Hepatocyte (in vitro differentiated cells): Measurements from ENCODE around the gene CCDC90B. TPM values are rescaled to one million over a fixed set of nuclear protein-coding genes. Genes with fewer than 3 reads are reported as not detected.
A peak's percentile ranks its signal among the peaks of the same experiment; 100 is the strongest.

ENCODE experiments used
- DNase-seq: peaks from one replicate; pipeline ENCODE4 v3.0.0-alpha.2; 2016; ENCODE audit warnings: low spot score
- H2AFZ ChIP-seq: fragments of 200-600 bp; sonication (generic); 2 replicates; pipeline ENCODE4 v1.6.0; 2016; ENCODE audit warnings: antibody characterized with exemption, mild to moderate bottlenecking
- H3K27ac ChIP-seq: fragments of 200-600 bp; sonication (generic); 2 replicates; pipeline ENCODE4 v1.5.1; 2016; ENCODE audit warnings: mild to moderate bottlenecking
- H3K27me3 ChIP-seq: fragments of 200-600 bp; sonication (generic); 2 replicates; pipeline ENCODE4 v1.6.1; 2016
- H3K36me3 ChIP-seq: fragments of 200-600 bp; sonication (generic); replicated peaks from 2 replicates; pipeline ENCODE4 v1.5.1; 2016; ENCODE audit warnings: low read depth; ENCODE audit not compliant: insufficient read depth
- H3K4me1 ChIP-seq: fragments of 200-600 bp; sonication (generic); 2 replicates; pipeline ENCODE4 v1.5.1; 2016; ENCODE audit warnings: mild to moderate bottlenecking, moderate library complexity; ENCODE audit not compliant: insufficient read depth
- H3K4me2 ChIP-seq: fragments of 200-600 bp; sonication (generic); 2 replicates; pipeline ENCODE4 v1.6.0; 2016
- H3K4me3 ChIP-seq: fragments of 200-600 bp; sonication (generic); 2 replicates; pipeline ENCODE4 v1.5.1; 2016; ENCODE audit warnings: mild to moderate bottlenecking
- H3K79me2 ChIP-seq: fragments of 200-600 bp; sonication (generic); 2 replicates; pipeline ENCODE4 v1.6.0; 2017; ENCODE audit warnings: mild to moderate bottlenecking
- H3K9me2 ChIP-seq: fragments of 200-600 bp; sonication (generic); replicated peaks from 2 replicates; pipeline ENCODE4 v1.6.0; 2017; ENCODE audit warnings: mild to moderate bottlenecking; ENCODE audit not compliant: insufficient read depth
- H3K9me3 ChIP-seq: fragments of 200-600 bp; sonication (generic); 2 replicates; pipeline ENCODE4 v1.5.1; 2016; ENCODE audit warnings: low read depth, mild to moderate bottlenecking
- H4K20me1 ChIP-seq: fragments of 200-600 bp; sonication (generic); 2 replicates; pipeline ENCODE4 v1.6.0; 2016; ENCODE audit warnings: mild to moderate bottlenecking; ENCODE audit not compliant: insufficient read depth, poor library complexity, severe bottlenecking
- EZH2 ChIP-seq: fragments of 200-600 bp; sonication (generic); IDR thresholded peaks from 2 replicates; pipeline ENCODE4 v1.6.1; 2016; ENCODE audit warnings: antibody characterized with exemption, mild to moderate bottlenecking, borderline replicate concordance
- EZH2phosphoT487 ChIP-seq: fragments of 200-600 bp; sonication (generic); IDR thresholded peaks from one replicate; pipeline ENCODE4 v1.6.1; 2018; ENCODE audit warnings: antibody characterized with exemption, mild to moderate bottlenecking, low read depth, moderate library complexity; ENCODE audit not compliant: unreplicated experiment, severe bottlenecking
- WGBS: methylation state at CpG from one replicate; pipeline ENCODE4 v1.1.6; 2016; ENCODE audit warnings: low lambda C conversion rate; ENCODE audit errors: missing lambda C conversion rate; 5-methylcytosine and 5-hydroxymethylcytosine counted together
- polyA plus RNA-seq: library from polyadenylated mRNA; unstranded; fragments of >200 nt; fragmentation: Nextera tagmentation; extraction: Ambion mirVana; gene quantifications from 2 replicates; pipeline ENCODE4 v1.2.1, GENCODE V29; 2016
- total RNA-seq: library from RNA; depleted of rRNA; stranded (reverse); fragments of >200 nt; gene quantifications from 2 replicates; pipeline ENCODE4 v1.2.3, GENCODE V29; 2014
- TF ChIP-seq, protein P1 (sequence below): fragments of 200-600 bp; sonication (generic); IDR thresholded peaks from 2 replicates; pipeline ENCODE4 v1.5.1; 2016; ENCODE audit warnings: antibody characterized with exemption, mild to moderate bottlenecking; ENCODE audit not compliant: poor library complexity

The CCDC90B gene
- total and polyA plus RNA-seq, 2 experiments from 2014 or later: 42.4 to 47.8 TPM

DNA sequence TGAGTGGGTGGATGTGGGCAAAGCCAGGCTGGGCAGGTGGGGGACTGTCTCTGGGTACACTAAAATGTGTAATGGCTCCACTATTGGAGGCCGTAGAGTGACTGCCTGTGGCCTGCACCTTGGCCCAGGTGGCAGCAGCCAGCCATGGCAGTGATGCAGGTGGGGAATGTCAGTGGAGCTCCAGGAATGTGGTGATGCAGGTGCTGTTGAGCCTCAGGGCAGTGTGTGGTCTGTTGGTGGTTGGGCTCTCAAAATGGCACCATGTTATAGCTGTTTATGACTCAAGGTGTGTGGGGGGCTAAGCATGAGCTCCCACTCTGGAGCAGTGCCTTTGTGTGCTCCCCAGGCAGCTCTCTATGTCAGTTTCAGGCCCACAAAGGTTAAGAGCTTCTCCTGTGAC lies 40.2 kb upstream of the CCDC90B start:
- no peak overlapping the region for H2AFZ ChIP-seq
- H3K9me3 ChIP-seq: no peaks in the 10 kb centered on the region
- H3K36me3 ChIP-seq: no peaks in the 10 kb centered on the region
- H3K9me2 ChIP-seq: no peaks in the 10 kb centered on the region
- no peak for DNase-seq
- TF ChIP-seq, protein P1, sequence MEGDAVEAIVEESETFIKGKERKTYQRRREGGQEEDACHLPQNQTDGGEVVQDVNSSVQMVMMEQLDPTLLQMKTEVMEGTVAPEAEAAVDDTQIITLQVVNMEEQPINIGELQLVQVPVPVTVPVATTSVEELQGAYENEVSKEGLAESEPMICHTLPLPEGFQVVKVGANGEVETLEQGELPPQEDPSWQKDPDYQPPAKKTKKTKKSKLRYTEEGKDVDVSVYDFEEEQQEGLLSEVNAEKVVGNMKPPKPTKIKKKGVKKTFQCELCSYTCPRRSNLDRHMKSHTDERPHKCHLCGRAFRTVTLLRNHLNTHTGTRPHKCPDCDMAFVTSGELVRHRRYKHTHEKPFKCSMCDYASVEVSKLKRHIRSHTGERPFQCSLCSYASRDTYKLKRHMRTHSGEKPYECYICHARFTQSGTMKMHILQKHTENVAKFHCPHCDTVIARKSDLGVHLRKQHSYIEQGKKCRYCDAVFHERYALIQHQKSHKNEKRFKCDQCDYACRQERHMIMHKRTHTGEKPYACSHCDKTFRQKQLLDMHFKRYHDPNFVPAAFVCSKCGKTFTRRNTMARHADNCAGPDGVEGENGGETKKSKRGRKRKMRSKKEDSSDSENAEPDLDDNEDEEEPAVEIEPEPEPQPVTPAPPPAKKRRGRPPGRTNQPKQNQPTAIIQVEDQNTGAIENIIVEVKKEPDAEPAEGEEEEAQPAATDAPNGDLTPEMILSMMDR: no peak
- TF ChIP-seq EZH2phosphoT487 (no peak), EZH2 (no peak)
- H3K4me1 ChIP-seq: no peaks in the 10 kb centered on the region
- no peaks in the 10 kb centered on the region for H3K27me3 ChIP-seq
- WGBS: 91% methylated on average over 1 of the region's 1 CpG
- H4K20me1 ChIP-seq: no peaks in the 10 kb centered on the region
- H3K4me3 ChIP-seq: no peak overlapping the region
- H3K27ac ChIP-seq: no peak overlapping the region
- no peaks in the 10 kb centered on the region for H3K79me2 ChIP-seq
- H3K4me2 ChIP-seq: no peak overlapping the region

DNA sequence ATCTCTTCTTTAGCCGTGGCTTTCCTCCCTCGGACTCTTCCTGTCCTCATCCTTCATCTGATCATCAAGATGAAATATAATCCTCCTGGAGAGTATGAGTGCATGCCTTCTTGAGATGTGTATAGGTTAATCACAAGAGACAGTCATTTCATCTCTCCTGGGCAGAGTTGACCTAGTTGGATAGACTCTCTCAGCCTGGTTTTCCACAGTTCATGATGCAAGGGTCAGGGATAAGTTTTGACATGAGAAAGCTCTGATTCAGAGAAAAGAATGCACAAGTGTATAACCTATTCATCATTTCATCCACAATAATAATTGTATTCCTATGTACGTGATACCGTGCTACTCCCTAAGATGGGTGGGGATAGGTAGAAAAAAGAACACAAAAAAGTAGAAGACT lies 33.2 kb upstream of the CCDC90B start:
- Histone ChIP-seq H3K36me3 (no peaks in the 10 kb centered on the region), H3K9me3 (no peaks in the 10 kb centered on the region), H4K20me1 (no peaks in the 10 kb centered on the region), H2AFZ (no peak overlapping the region), H3K27me3 (no peaks in the 10 kb centered on the region), H3K9me2 (no peaks in the 10 kb centered on the region), H3K4me3 (no peak overlapping the region), H3K4me1 (peaks cover 10% of the 10 kb centered on the region), H3K27ac (no peak overlapping the region), H3K4me2 (peak overlapping the region; percentile 20), H3K79me2 (no peaks in the 10 kb centered on the region)
- WGBS: 66% methylated on average over 4 of the region's 4 CpGs
- DNase-seq: no peak
- TF ChIP-seq EZH2phosphoT487 (no peak), EZH2 (no peak)
- TF ChIP-seq, protein P1: no peak

DNA sequence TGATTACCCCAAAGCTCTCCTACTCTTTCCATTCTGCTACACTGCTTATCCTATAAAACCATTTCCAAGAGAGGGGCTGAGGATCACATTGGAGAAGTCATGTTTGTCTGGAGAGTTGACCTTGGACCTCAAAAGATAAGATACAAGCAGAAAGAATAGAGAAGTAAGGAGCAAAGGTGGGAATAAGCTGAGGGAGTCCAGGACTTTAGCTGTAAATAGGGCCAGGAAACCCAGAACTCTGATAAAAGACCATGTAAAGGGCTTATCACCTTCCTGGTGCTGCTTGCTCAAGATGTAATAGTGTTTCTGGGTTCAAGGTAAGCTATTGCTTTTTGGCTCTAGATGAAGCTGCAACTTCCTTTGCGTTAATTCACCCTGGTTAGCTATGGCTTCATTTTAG lies 32.8 kb upstream of the CCDC90B start:
- WGBS: 75% methylated on average over 1 of the region's 1 CpG
- Histone ChIP-seq H4K20me1 (no peaks in the 10 kb centered on the region), H3K79me2 (no peaks in the 10 kb centered on the region), H3K4me2 (peak overlapping the region; percentile 20), H3K36me3 (no peaks in the 10 kb centered on the region), H3K9me2 (no peaks in the 10 kb centered on the region), H2AFZ (no peak overlapping the region), H3K4me1 (peaks cover 10% of the 10 kb centered on the region), H3K27me3 (no peaks in the 10 kb centered on the region), H3K27ac (no peak overlapping the region), H3K4me3 (no peak overlapping the region), H3K9me3 (no peaks in the 10 kb centered on the region)
- TF ChIP-seq EZH2phosphoT487 (no peak), EZH2 (no peak)
- TF ChIP-seq, protein P1: no peak
- DNase-seq: no peak
